PC-3 (cell line): ENCODE data around the gene ACTL8.

Experiments
- CTCF ChIP-seq: fragments of 300-600 bp; sonication (generic); conservative IDR thresholded peaks from 2 replicates; pipeline ENCODE4 v1.5.1; 2017; ENCODE audit warnings: antibody characterized with exemption, low read depth, mild to moderate bottlenecking, low read length
- EZH2 ChIP-seq: fragments of 300-600 bp; sonication (generic); IDR thresholded peaks from one replicate; pipeline ENCODE4 v1.6.1; 2017; ENCODE audit warnings: antibody characterized with exemption, mild to moderate bottlenecking, low read length; ENCODE audit not compliant: unreplicated experiment

- no peak for TF ChIP-seq CTCF
- no peak for TF ChIP-seq EZH2
These were observed 17.6 kb downstream of the ACTL8 start for GRCh38 chr1:17772615-17773212.
